Esophagus mucosa (tissue), 1 donor: ENCODE results near the gene NOL12. TPM values are rescaled to one million over a fixed set of nuclear protein-coding genes. Genes with fewer than 3 reads are reported as not detected.

Experiments
- total RNA-seq: library from RNA; stranded (reverse); gene quantifications from one replicate; pipeline ENCODE4 v1.2.4, GENCODE V29; 2023
- donor health status: DM: yes; HTN: yes; CAD: no.

The NOL12 gene
- total RNA-seq, 1 donor from 2014 or later, result 32.8 TPM

Other genes starting within 250 kb of the NOL12 start
- gene MFNG, start 200.0 kb upstream of the NOL12 start, total RNA-seq, result 4.3 TPM
- 10.5 TPM for gene CARD10, start 166.9 kb upstream of the NOL12 start, total RNA-seq
- gene CDC42EP1, start 125.9 kb upstream of the NOL12 start, total RNA-seq, result 117 TPM
- not detected for gene LGALS2, start 106.3 kb upstream of the NOL12 start, total RNA-seq
- gene GGA1, start 77.5 kb upstream of the NOL12 start, total RNA-seq, result 28.4 TPM
- 40.2 TPM for gene SH3BP1, start 46.7 kb upstream of the NOL12 start, total RNA-seq
- gene PDXP, start 27.6 kb upstream of the NOL12 start, total RNA-seq, result 2.5 TPM
- gene LGALS1, start 10.7 kb upstream of the NOL12 start, total RNA-seq, result 55.5 TPM
- 68.3 TPM for gene TRIOBP, start 10.7 kb downstream of the NOL12 start, total RNA-seq
- 21.7 TPM for gene GCAT, start 121.6 kb downstream of the NOL12 start, total RNA-seq
- 0.32 TPM for gene GALR3, start 137.0 kb downstream of the NOL12 start, total RNA-seq
- 14.2 TPM for gene ANKRD54, start 158.0 kb downstream of the NOL12 start, total RNA-seq
- 358 TPM for gene EIF3L, start 163.1 kb downstream of the NOL12 start, total RNA-seq
- 105 TPM for gene MICALL1, start 220.0 kb downstream of the NOL12 start, total RNA-seq